PC-3 (cell line): ENCODE data around the gene SVOP. TPM values are rescaled to one million over a fixed set of nuclear protein-coding genes. Genes with fewer than 3 reads are reported as not detected.
"Not testable (repeated sequence)": the region's sequence is repeated elsewhere in the genome, so short reads cannot be mapped to it uniquely, and the experiment has no call there.

Experiments used
- ATAC-seq: fragments of 200-7000 bp; cut with Tn5 transposase; 2 replicates; pipeline ENCODE4 v1.9.1; 2020; ENCODE audit warnings: mild to moderate bottlenecking, moderate library complexity
- BruUV-seq: library from RNA; stranded (reverse); fragments of 400-500 nt; replicated peaks from 2 replicates; lab custom pipeline; 2021; lab: Mats Ljungman, UMichigan
- CTCF ChIA-PET: fragments of 300-600 bp; sonication (Branson Sonifier 250); formaldehyde crosslinking; loops from one replicate; lab custom pipeline; 2022; ENCODE audit warnings: antibody characterized with exemption; lab: Charles Lee
- POLR2A ChIA-PET: fragments of 300-600 bp; sonication (Branson Sonifier 250); formaldehyde crosslinking; loops from one replicate; lab custom pipeline; 2022; ENCODE audit warnings: antibody characterized with exemption; ENCODE audit not compliant: unreplicated experiment; lab: Charles Lee
- DNase-seq: peaks from one replicate; pipeline ENCODE4 v3.0.0-alpha.2; 2015
- H2AFZ ChIP-seq: fragments of 300-600 bp; sonication (generic); 2 replicates; pipeline ENCODE4 v1.6.0; 2016; ENCODE audit warnings: antibody characterized with exemption, low read length
- H3F3A ChIP-seq: fragments of 300-600 bp; sonication (generic); one replicate; pipeline ENCODE4 v1.6.0; 2017; ENCODE audit warnings: antibody characterized with exemption, low read length, control low read depth, mild to moderate bottlenecking; ENCODE audit not compliant: unreplicated experiment
- H3K27ac ChIP-seq: fragments of 300-600 bp; sonication (generic); 2 replicates; pipeline ENCODE4 v1.5.1; 2016; ENCODE audit warnings: mild to moderate bottlenecking, low read length
- H3K27me3 ChIP-seq: fragments of 300-600 bp; sonication (generic); 2 replicates; pipeline ENCODE4 v1.6.1; 2016; ENCODE audit warnings: low read length, mixed read lengths
- H3K36me3 ChIP-seq: fragments of 300-600 bp; sonication (generic); 2 replicates; pipeline ENCODE4 v1.6.1; 2016; ENCODE audit warnings: low read depth, mixed run types, low read length, mixed read lengths
- H3K4me1 ChIP-seq: fragments of 300-600 bp; sonication (generic); 2 replicates; pipeline ENCODE4 v1.5.1; 2016; ENCODE audit warnings: low read length; ENCODE audit not compliant: insufficient read depth
- H3K4me2 ChIP-seq: fragments of 300-600 bp; sonication (generic); 2 replicates; pipeline ENCODE4 v1.6.0; 2016; ENCODE audit warnings: low read length
- H3K4me3 ChIP-seq: fragments of 300-600 bp; sonication (generic); 2 replicates; pipeline ENCODE4 v1.5.1; 2016; ENCODE audit warnings: mild to moderate bottlenecking, low read length, mixed read lengths
- H3K79me2 ChIP-seq: fragments of 300-600 bp; sonication (generic); 2 replicates; pipeline ENCODE4 v1.6.1; 2017; ENCODE audit warnings: low read length, mixed read lengths
- H3K9ac ChIP-seq: fragments of 300-600 bp; sonication (generic); 2 replicates; pipeline ENCODE4 v1.6.0; 2016; ENCODE audit warnings: mild to moderate bottlenecking, low read length
- H3K9me2 ChIP-seq: fragments of 300-600 bp; sonication (generic); replicated peaks from 2 replicates; pipeline ENCODE4 v1.6.1; 2016; ENCODE audit warnings: mixed run types, low read length, mixed read lengths
- H3K9me3 ChIP-seq: fragments of 300-600 bp; sonication (generic); 2 replicates; pipeline ENCODE4 v1.6.1; 2016; ENCODE audit warnings: low read length, mixed read lengths
- H4K20me1 ChIP-seq: fragments of 300-600 bp; sonication (generic); 2 replicates; pipeline ENCODE4 v1.6.1; 2016; ENCODE audit warnings: low read length, mixed read lengths
- EZH2 ChIP-seq: fragments of 300-600 bp; sonication (generic); IDR thresholded peaks from one replicate; pipeline ENCODE4 v1.6.1; 2017; ENCODE audit warnings: antibody characterized with exemption, mild to moderate bottlenecking, low read length; ENCODE audit not compliant: unreplicated experiment
- EZH2phosphoT487 ChIP-seq: fragments of 300-600 bp; sonication (generic); IDR thresholded peaks from 2 replicates; pipeline ENCODE4 v1.6.1; 2018; ENCODE audit warnings: mild to moderate bottlenecking, antibody characterized with exemption, low read length, borderline replicate concordance
- intact Hi-C: fragments of 100-400 bp; cut with micrococcal nuclease; formaldehyde crosslinking; loops from 2 replicates; pipeline ENCODE4 v1.9.0; 2023
- total RNA-seq: library from RNA; depleted of rRNA; stranded (reverse); fragments of >200 nt; gene quantifications from 2 replicates; pipeline ENCODE4 v1.2.3, GENCODE V29; 2014
- TF ChIP-seq, protein P1 (sequence below): fragments of 300-600 bp; sonication (generic); conservative IDR thresholded peaks from 2 replicates; pipeline ENCODE4 v1.5.1; 2017; ENCODE audit warnings: antibody characterized with exemption, low read depth, mild to moderate bottlenecking, low read length

Gene SVOP
- total RNA-seq, 1 experiment from 2014 or later, result not detected

DNA sequence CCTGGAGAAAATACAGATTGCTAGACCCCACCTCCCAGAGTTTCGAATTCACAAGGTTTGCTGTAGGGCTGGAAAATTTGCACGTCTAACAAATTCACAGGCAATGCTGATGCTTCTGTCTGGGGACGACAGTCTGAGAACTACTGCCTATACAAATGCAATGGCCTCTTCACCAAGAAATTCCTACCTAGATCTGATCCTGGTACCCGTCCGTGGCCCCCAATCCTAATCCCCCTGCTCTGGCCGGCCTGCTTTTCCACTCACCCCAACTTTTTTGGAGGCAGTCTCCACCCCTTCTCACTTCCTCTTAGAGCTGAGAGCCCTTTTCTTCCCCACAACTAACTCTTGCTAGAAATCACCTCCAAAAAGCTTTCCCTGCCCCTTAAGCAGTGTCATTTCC is 160.4 kb downstream of the SVOP start:
- H3K9me2 ChIP-seq, result no peaks in the 10 kb centered on the region
- H3K27ac ChIP-seq, result no peak overlapping the region
- H3K9ac ChIP-seq, result no peak overlapping the region
- H3K4me2 ChIP-seq, result no peak overlapping the region
- ATAC-seq (no peak), DNase-seq (no peak)
- TF ChIP-seq EZH2phosphoT487, result no peak
- no peak for TF ChIP-seq EZH2
- TF ChIP-seq, protein P1, sequence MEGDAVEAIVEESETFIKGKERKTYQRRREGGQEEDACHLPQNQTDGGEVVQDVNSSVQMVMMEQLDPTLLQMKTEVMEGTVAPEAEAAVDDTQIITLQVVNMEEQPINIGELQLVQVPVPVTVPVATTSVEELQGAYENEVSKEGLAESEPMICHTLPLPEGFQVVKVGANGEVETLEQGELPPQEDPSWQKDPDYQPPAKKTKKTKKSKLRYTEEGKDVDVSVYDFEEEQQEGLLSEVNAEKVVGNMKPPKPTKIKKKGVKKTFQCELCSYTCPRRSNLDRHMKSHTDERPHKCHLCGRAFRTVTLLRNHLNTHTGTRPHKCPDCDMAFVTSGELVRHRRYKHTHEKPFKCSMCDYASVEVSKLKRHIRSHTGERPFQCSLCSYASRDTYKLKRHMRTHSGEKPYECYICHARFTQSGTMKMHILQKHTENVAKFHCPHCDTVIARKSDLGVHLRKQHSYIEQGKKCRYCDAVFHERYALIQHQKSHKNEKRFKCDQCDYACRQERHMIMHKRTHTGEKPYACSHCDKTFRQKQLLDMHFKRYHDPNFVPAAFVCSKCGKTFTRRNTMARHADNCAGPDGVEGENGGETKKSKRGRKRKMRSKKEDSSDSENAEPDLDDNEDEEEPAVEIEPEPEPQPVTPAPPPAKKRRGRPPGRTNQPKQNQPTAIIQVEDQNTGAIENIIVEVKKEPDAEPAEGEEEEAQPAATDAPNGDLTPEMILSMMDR, result no peak
- no peak overlapping the region for H3K4me3 ChIP-seq
- H4K20me1 ChIP-seq, result peaks cover 7% of the 10 kb centered on the region; the same call in 1 of the 2 replicates
- H3K79me2 ChIP-seq, result peaks cover 17% of the 10 kb centered on the region
- H3K9me3 ChIP-seq, result no peaks in the 10 kb centered on the region
- H3K4me1 ChIP-seq, result peaks cover 10% of the 10 kb centered on the region
- no peak overlapping the region for H2AFZ ChIP-seq
- BruUV-seq, result no TSS peak
- peaks cover under 1% of the 10 kb centered on the region for H3F3A ChIP-seq
- intact Hi-C loops, result no loop called here
- ChIA-PET CTCF (no interaction called here), POLR2A (no interaction called here)
- no peaks in the 10 kb centered on the region for H3K27me3 ChIP-seq
- H3K36me3 ChIP-seq, result no peaks in the 10 kb centered on the region

- Histone ChIP-seq H3F3A (peaks cover 5% of the 10 kb centered on the region), H3K9ac (no peak overlapping the region), H3K4me2 (no peak overlapping the region), H3K9me2 (no peaks in the 10 kb centered on the region), H3K36me3 (no peaks in the 10 kb centered on the region), H3K4me1 (peaks cover 15% of the 10 kb centered on the region), H2AFZ (no peak overlapping the region), H4K20me1 (peaks cover 7% of the 10 kb centered on the region; the same call in 1 of the 2 replicates), H3K27me3 (no peaks in the 10 kb centered on the region), H3K9me3 (no peaks in the 10 kb centered on the region), H3K4me3 (no peak overlapping the region), H3K27ac (no peak overlapping the region), H3K79me2 (peaks cover 22% of the 10 kb centered on the region)
- CTCF ChIA-PET, result no interaction called here
- DNase-seq (no peak), ATAC-seq (no peak)
- intact Hi-C loops, result loop anchor here (5.0 kb wide), 2 partner anchors 128 to 298 kb away; partner anchors contain the start of genes CORO1C, ISCU and SART3
- POLR2A ChIA-PET, result no interaction called here
- TF ChIP-seq, protein P1, result no peak
- no TSS peak for BruUV-seq
These were observed 161.0 kb downstream of the SVOP start for GRCh38 chr12:108859923-108860291.

GRCh38 chr12:108859141-108859922 is 161.5 kb downstream of the SVOP start:
- H3K9ac ChIP-seq, ATAC-seq, H3F3A ChIP-seq, H4K20me1 ChIP-seq, H3K4me3 ChIP-seq, CTCF ChIA-PET, H3K27me3 ChIP-seq, H2AFZ ChIP-seq, DNase-seq, H3K9me2 ChIP-seq, H3K27ac ChIP-seq, H3K4me2 ChIP-seq, BruUV-seq, H3K9me3 ChIP-seq, H3K36me3 ChIP-seq, POLR2A ChIA-PET: not testable (repeated sequence)
- peaks cover 21% of the 10 kb centered on the region for H3K4me1 ChIP-seq
- intact Hi-C loops, result loop anchor here (5.0 kb wide), 2 partner anchors 127 to 297 kb away; partner anchors contain the start of genes CORO1C, ISCU and SART3
- H3K79me2 ChIP-seq, result peaks cover 27% of the 10 kb centered on the region
